Heart left ventricle (tissue), 16 donors: ENCODE measurements around the gene PNMA8A. TPM values are rescaled to one million over a fixed set of nuclear protein-coding genes. Genes with fewer than 3 reads are reported as not detected.

Experiments used
- ATAC-seq, 4 donors: fragments of 200-7000 bp; cut with Tn5 transposase; one replicate each; pipeline ENCODE4 v1.9.1; 2020 to 2022; ENCODE audit warnings: moderate library complexity in 4 of 4, mild to moderate bottlenecking in 3 of 4, moderate number of reproducible peaks in 1 of 4
- DNase-seq, 5 donors: peaks; one replicate each; pipeline ENCODE4 v3.0.0-alpha.2; 2020
- H3K27ac ChIP-seq, 12 donors: fragments of 200-600 bp; sonication (generic) in 4 of 12; one replicate each; pipeline versions ENCODE4 v1.5.0 to v1.8.0; 2016 to 2022; ENCODE audit warnings: mild to moderate bottlenecking in 2 of 12
- H3K27me3 ChIP-seq, 9 donors: fragments of 200-600 bp; sonication (generic) in 2 of 9; one replicate each; pipeline versions ENCODE4 v1.5.1 to v1.8.0; 2016 to 2022; ENCODE audit warnings: mild to moderate bottlenecking in 3 of 9
- H3K36me3 ChIP-seq, 9 donors: fragments of 200-600 bp; sonication (generic) in 2 of 9; one replicate each; pipeline versions ENCODE4 v1.5.0 to v1.8.0; 2018 to 2022; ENCODE audit warnings: mild to moderate bottlenecking in 2 of 9
- H3K4me1 ChIP-seq, 12 donors: fragments of 200-600 bp; sonication (generic) in 4 of 12; one replicate each; pipeline versions ENCODE4 v1.5.0 to v1.8.0; 2016 to 2022; ENCODE audit warnings: mild to moderate bottlenecking in 3 of 12
- H3K4me3 ChIP-seq, 12 donors: fragments of 200-600 bp; sonication (generic) in 4 of 12; one replicate each; pipeline versions ENCODE4 v1.5.0 to v1.8.0; 2017 to 2022; ENCODE audit warnings: mild to moderate bottlenecking in 9 of 12, moderate library complexity in 4 of 12
- H3K9me3 ChIP-seq, 12 donors: fragments of 200-600 bp; sonication (generic) in 4 of 12; one replicate each; pipeline versions ENCODE4 v1.5.0 to v1.8.0; 2016 to 2022; ENCODE audit warnings: mild to moderate bottlenecking in 1 of 12
- POLR2A ChIP-seq, 2 donors: fragments of 450-650 bp; IDR thresholded peaks; one replicate each; pipeline ENCODE4 v1.6.1; 2017; ENCODE audit warnings: antibody characterized with exemption in 2 of 2, mild to moderate bottlenecking in 2 of 2, moderate library complexity in 2 of 2
- WGBS, 4 donors: extraction: QIAGEN DNeasy Blood & Tissue Kit in 2 of 4; methylation state at CpG; one replicate each; pipeline versions ENCODE4 v1.1.5 to v1.1.7; 2013 to 2018; 5-methylcytosine and 5-hydroxymethylcytosine counted together
- intact Hi-C, 10 donors: fragments of 100-400 bp; cut with DNase I; formaldehyde crosslinking; loops; one replicate each; pipeline versions ENCODE4 v1.11.1 to v1.14.2; 2022
- polyA plus RNA-seq, 2 donors: library from polyadenylated mRNA; stranded (reverse); fragments of 200-250 nt; gene quantifications; one replicate each; pipeline ENCODE4 v1.2.3, GENCODE V29; 2013
- total RNA-seq, 9 donors: library from RNA; depleted of rRNA in 2 of 9; stranded (reverse); fragments of >200 nt in 2 of 9; fragmentation: NEBNext Ultra II Directional in 3 of 9; extraction: Animal tissue kit (Norgen Biotek cat#: 25700) in 3 of 9; gene quantifications; one replicate each; pipeline versions ENCODE4 v1.1.0 to v1.2.4, GENCODE V29; 2016 to 2023
- TF ChIP-seq, protein P1 (sequence below), 12 donors: fragments of 200-600 bp; sonication (generic) in 4 of 12; IDR thresholded peaks; one replicate each; pipeline versions ENCODE4 v1.5.0 to v1.8.0; 2018 to 2022; ENCODE audit warnings: antibody characterized with exemption in 12 of 12, mild to moderate bottlenecking in 5 of 12
- donor health status: ischemic (EF 13 %, LVEDD 7.1; RV severe dilation, severe dysfunction).
- donor health status: healthy with polysubstance abuse.
- donor health status: DM: no; HTN: yes; CAD: no.
- donor health status: DM: no; HTN: no; CAD: no.
- donor health status: ischemic (EF 25% LVEDD 6.9; RV normal size, moderate dysfunction).
- donor health status: ischemic (EF 25% LVEDD 5.7; RV mildly dilated, moderate dysfunction).
- donor health status: healthy.
- donor health status: DM: yes; HTN: yes; CAD: no.
- donor health status: ischemic (EF 35%, LVEDD 5.7; RV mildly dilated, moderate dysfunction).
- donor health status: nonischemic (EF 11% LVEDD 7.7; RV severe dilation, severe dysfunction).
- donor health status: DM: yes; HTN: yes; CAD: no.
- donor health status: PGD.
- donor health status: ischemic (EF 29% LVEDD 5.4; RV normal size, mild dysfunction).
- donor health status: nonischemic (EF 23%, LVEDD 6.1; RV moderate dilation, normal function).

Gene PNMA8A
- total and polyA plus RNA-seq, 11 donors, result 2.1 to 12.1 (median 9.2) TPM

DNA sequence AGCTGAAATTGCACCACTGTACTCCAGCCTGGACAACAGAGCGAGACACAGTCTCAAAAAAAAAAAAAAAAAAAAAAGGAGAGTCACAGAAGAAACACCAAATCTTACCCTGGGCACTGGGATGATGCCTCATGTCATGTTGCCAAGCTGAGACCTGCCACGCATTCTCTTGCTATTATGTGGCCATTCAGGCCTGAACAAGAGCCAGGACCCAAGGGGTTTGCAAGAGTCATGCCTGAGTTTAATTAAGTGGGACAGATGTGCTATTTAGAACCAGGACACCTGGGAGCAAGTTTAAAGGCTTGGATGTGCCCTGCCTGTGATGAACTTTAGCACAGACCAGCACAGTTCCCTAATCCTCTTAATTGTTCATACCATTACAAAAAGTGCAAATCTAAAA, 9.8 kb downstream of the PNMA8A start:
- Histone ChIP-seq H3K4me3 (no peak overlapping the region), H3K4me1 (no peaks in the 10 kb centered on the region), H3K27me3 (no peaks in the 10 kb centered on the region), H3K9me3 (no peaks in the 10 kb centered on the region), H3K36me3 (no peaks in the 10 kb centered on the region), H3K27ac (no peak overlapping the region)
- 82 to 98% (median 95%) methylated on average over 2 of the region's 2 CpGs for WGBS, 4 donors
- DNase-seq, result no peak
- TF ChIP-seq, protein P1, sequence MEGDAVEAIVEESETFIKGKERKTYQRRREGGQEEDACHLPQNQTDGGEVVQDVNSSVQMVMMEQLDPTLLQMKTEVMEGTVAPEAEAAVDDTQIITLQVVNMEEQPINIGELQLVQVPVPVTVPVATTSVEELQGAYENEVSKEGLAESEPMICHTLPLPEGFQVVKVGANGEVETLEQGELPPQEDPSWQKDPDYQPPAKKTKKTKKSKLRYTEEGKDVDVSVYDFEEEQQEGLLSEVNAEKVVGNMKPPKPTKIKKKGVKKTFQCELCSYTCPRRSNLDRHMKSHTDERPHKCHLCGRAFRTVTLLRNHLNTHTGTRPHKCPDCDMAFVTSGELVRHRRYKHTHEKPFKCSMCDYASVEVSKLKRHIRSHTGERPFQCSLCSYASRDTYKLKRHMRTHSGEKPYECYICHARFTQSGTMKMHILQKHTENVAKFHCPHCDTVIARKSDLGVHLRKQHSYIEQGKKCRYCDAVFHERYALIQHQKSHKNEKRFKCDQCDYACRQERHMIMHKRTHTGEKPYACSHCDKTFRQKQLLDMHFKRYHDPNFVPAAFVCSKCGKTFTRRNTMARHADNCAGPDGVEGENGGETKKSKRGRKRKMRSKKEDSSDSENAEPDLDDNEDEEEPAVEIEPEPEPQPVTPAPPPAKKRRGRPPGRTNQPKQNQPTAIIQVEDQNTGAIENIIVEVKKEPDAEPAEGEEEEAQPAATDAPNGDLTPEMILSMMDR (IDR thresholded peaks at IDR 0.05), result no peak
- no peak for TF ChIP-seq POLR2A (IDR thresholded peaks at IDR 0.05)
- intact Hi-C loops, result no loop called here
- no peak for ATAC-seq

DNA sequence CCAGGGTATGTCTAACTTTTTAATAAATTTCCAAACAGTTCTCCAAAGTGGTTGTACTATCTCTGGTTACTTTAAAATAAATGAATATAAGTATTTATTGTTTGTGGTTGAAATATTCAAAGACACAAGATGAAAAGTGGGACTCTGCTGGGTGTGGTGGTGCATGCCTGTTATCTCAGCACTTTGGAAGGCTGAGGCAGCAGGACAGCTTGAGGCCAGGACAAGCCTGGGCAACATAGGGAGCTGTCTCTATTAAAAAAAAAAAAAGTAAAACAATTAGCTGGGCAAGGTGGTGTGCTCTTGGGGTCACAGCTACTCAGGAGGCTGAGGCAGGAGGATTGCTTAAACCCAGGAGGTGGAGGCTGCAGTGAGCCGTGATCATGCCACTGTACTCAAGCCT, 10.4 kb downstream of the PNMA8A start:
- Histone ChIP-seq H3K36me3 (no peaks in the 10 kb centered on the region), H3K27me3 (no peaks in the 10 kb centered on the region), H3K4me1 (no peaks in the 10 kb centered on the region), H3K4me3 (no peak overlapping the region), H3K9me3 (no peaks in the 10 kb centered on the region), H3K27ac (no peak overlapping the region)
- DNase-seq, result no peak
- 90 to 97% (median 93%) methylated on average over 1 of the region's 1 CpG for WGBS, 4 donors
- no peak for TF ChIP-seq POLR2A (IDR thresholded peaks at IDR 0.05)
- TF ChIP-seq, protein P1 (IDR thresholded peaks at IDR 0.05), result no peak
- no peak for ATAC-seq
- intact Hi-C loops, result no loop called here

DNA sequence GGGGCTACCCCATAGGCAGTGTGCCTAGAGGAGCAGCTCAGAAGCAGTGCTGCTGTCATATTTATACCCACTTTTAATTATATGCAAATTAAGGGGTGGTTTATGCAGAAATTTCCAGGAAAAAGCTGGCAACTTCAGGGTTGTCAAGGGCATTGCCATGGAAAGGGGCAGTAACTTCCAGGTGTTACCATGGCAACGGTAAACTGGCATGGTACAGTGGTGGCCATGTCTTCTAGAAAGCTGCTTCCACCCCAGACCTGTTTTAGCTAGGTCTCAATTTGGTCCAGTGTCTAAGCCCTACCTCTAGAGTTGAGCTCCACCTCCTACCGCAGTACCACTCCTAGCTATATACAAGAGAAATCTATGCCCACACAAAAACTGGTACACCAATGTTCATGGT, 11.3 kb downstream of the PNMA8A start:
- WGBS, 4 donors, result 58 to 88% (median 71%) methylated on average over 2 of the region's 2 CpGs
- Histone ChIP-seq H3K27me3 (no peaks in the 10 kb centered on the region), H3K27ac (no peak overlapping the region), H3K36me3 (no peaks in the 10 kb centered on the region), H3K4me1 (no peaks in the 10 kb centered on the region), H3K4me3 (no peak overlapping the region), H3K9me3 (no peaks in the 10 kb centered on the region)
- DNase-seq (no peak), ATAC-seq (no peak)
- TF ChIP-seq, protein P1 (IDR thresholded peaks at IDR 0.05), result no peak
- no peak for TF ChIP-seq POLR2A (IDR thresholded peaks at IDR 0.05)
- intact Hi-C loops, result no loop called here

DNA sequence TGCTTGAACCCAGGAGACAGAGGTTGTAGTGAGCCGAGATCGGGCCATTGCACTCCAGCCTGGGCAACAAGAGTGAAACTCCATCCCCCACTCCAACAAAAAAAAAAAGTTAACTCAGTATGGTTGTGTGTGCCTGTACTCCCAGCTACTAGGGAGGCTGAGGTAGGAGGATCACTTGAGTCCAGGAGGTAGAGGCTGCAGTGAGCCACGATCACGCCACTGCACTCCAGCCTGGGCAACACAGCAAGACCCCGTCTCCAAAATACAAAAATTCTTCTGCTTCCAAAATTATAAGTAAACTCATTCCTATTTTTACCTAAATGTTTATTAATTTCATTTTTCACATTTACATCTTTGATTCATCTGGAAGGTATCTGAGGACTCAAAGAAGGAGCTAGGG, 14.4 kb downstream of the PNMA8A start:
- ATAC-seq (no peak), DNase-seq (no peak)
- intact Hi-C loops, result no loop called here
- H3K27ac ChIP-seq, result no peak overlapping the region
- H3K9me3 ChIP-seq, result no peaks in the 10 kb centered on the region
- H3K4me1 ChIP-seq, result no peaks in the 10 kb centered on the region
- 92 to 96% (median 94%) methylated on average over 5 of the region's 5 CpGs for WGBS, 4 donors
- H3K27me3 ChIP-seq, result no peaks in the 10 kb centered on the region
- H3K36me3 ChIP-seq, result no peaks in the 10 kb centered on the region
- TF ChIP-seq, protein P1 (IDR thresholded peaks at IDR 0.05), result no peak
- no peak for TF ChIP-seq POLR2A (IDR thresholded peaks at IDR 0.05)
- no peak overlapping the region for H3K4me3 ChIP-seq
